MM.1S (cell line): Measurements from ENCODE around the gene TPM4.

Experiments
- CTCF ChIP-seq: fragments of 300-600 bp; sonication (generic); IDR thresholded peaks from 2 replicates; pipeline ENCODE4 v1.5.1; 2016; ENCODE audit warnings: antibody characterized with exemption, low read length, mixed read lengths
- EZH2 ChIP-seq: fragments of 300-600 bp; sonication (generic); optimal IDR thresholded peaks from 2 replicates; pipeline ENCODE3; 2017; ENCODE audit warnings: low read depth, mild to moderate bottlenecking, antibody characterized with exemption, low read length, mixed read lengths
- EZH2phosphoT487 ChIP-seq: fragments of 300-600 bp; sonication (generic); IDR thresholded peaks from 2 replicates; pipeline ENCODE4 v1.6.1; 2018; ENCODE audit warnings: antibody characterized with exemption, low read length

GRCh38 chr19:16026756-16027155 lies 49.5 kb upstream of the TPM4 start:
- TF ChIP-seq CTCF (no peak), EZH2 (no peak), EZH2phosphoT487 (no peak)
